Ovary (tissue), 3 donors: ENCODE data around the gene ETF1.

Source experiments
- CTCF ChIP-seq, 3 donors: fragments of 450-650 bp in 2 of 3; fragments of 200-600 bp in 1 of 3; IDR thresholded peaks; one replicate each; pipeline versions ENCODE4 v1.5.1 to v1.8.0; 2016 to 2022; ENCODE audit warnings: antibody characterized with exemption in 3 of 3, mild to moderate bottlenecking in 1 of 3
- EP300 ChIP-seq: sonication (generic); formaldehyde crosslinking; IDR thresholded peaks from one replicate; pipeline ENCODE4 v1.6.1; 2017; ENCODE audit warnings: antibody characterized with exemption
- POLR2A ChIP-seq: fragments of 450-650 bp; IDR thresholded peaks from one replicate; pipeline ENCODE4 v1.6.1; 2017; ENCODE audit warnings: antibody characterized with exemption, mild to moderate bottlenecking, moderate library complexity
- donor health status: DM: no; HTN: no; CAD: no.

DNA sequence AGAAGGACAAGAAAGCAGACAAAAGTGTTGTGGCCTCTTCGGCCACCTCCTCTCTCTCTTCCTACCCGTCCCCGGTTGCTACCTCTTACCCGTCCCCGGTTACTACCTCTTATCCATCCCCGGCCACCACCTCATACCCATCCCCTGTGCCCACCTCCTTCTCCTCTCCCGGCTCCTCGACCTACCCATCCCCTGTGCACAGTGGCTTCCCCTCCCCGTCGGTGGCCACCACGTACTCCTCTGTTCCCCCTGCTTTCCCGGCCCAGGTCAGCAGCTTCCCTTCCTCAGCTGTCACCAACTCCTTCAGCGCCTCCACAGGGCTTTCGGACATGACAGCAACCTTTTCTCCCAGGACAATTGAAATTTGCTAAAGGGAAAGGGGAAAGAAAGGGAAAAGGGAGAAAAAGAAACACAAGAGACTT, 75.3 kb downstream of the ETF1 start:
- TF ChIP-seq CTCF (IDR thresholded peaks at IDR 0.05) (no peak), POLR2A (no peak), EP300 (no peak)
